HG03066 (cell line): ENCODE results near the gene CDCP2.

Experiments used
- ATAC-seq: cut with Tn5 transposase; IDR thresholded peaks from one replicate; pipeline ENCODE4 v1.9.1; 2021; ENCODE audit warnings: low read depth; ENCODE audit not compliant: unreplicated experiment

Gene CDCP2

GRCh38 chr1:54138994-54139393, 13.8 kb downstream of the CDCP2 start:
- ATAC-seq: no peak

GRCh38 chr1:54137534-54138061, 15.2 kb downstream of the CDCP2 start:
- no peak for ATAC-seq

GRCh38 chr1:54136963-54137533, 15.8 kb downstream of the CDCP2 start:
- no peak for ATAC-seq

GRCh38 chr1:54136269-54136896, 16.4 kb downstream of the CDCP2 start:
- ATAC-seq: no peak

- ATAC-seq: no peak
These were observed 17.2 kb downstream of the CDCP2 start for GRCh38 chr1:54135436-54136120.

GRCh38 chr1:54134295-54134694, 18.5 kb downstream of the CDCP2 start:
- ATAC-seq: no peak

GRCh38 chr1:54132495-54132894, 20.3 kb downstream of the CDCP2 start:
- no peak for ATAC-seq

- no peak for ATAC-seq
These were observed 21.4 kb downstream of the CDCP2 start for GRCh38 chr1:54131419-54131818.

- ATAC-seq: no peak
These were observed 22.9 kb downstream of the CDCP2 start for GRCh38 chr1:54129858-54130257.

GRCh38 chr1:54127594-54128300, 25.1 kb downstream of the CDCP2 start:
- no peak for ATAC-seq

GRCh38 chr1:54126271-54126815, 26.5 kb downstream of the CDCP2 start:
- no peak for ATAC-seq

GRCh38 chr1:54125386-54126070, 27.3 kb downstream of the CDCP2 start:
- no peak for ATAC-seq

GRCh38 chr1:54124906-54125305, 27.9 kb downstream of the CDCP2 start:
- ATAC-seq: no peak

GRCh38 chr1:54124472-54124871, 28.3 kb downstream of the CDCP2 start:
- ATAC-seq: no peak

GRCh38 chr1:54122992-54123391, 29.8 kb downstream of the CDCP2 start:
- ATAC-seq: no peak

- ATAC-seq: no peak
These were observed 30.6 kb downstream of the CDCP2 start for GRCh38 chr1:54122135-54122751.

GRCh38 chr1:54121482-54122134, 31.2 kb downstream of the CDCP2 start:
- no peak for ATAC-seq

GRCh38 chr1:54120698-54121481, 31.9 kb downstream of the CDCP2 start:
- ATAC-seq: no peak
